Neural progenitor cell (in vitro differentiated cells): ENCODE data around the gene UNC13D. TPM values are rescaled to one million over a fixed set of nuclear protein-coding genes. Genes with fewer than 3 reads are reported as not detected.

Experiments
- DNase-seq: peaks from one replicate; pipeline ENCODE4 v3.0.0-alpha.2; 2016; ENCODE audit warnings: low spot score
- H2AFZ ChIP-seq: fragments of 200-600 bp; sonication (generic); replicated peaks from 2 replicates; pipeline ENCODE4 v1.6.1; 2016; ENCODE audit warnings: antibody characterized with exemption
- H3F3A ChIP-seq: fragments of 200-600 bp; sonication (generic); 2 replicates; pipeline ENCODE4 v1.6.1; 2016; ENCODE audit warnings: antibody characterized with exemption, low read depth
- H3K27ac ChIP-seq: fragments of 200-600 bp; sonication (generic); 2 replicates; pipeline ENCODE4 v1.5.1; 2016; ENCODE audit warnings: mild to moderate bottlenecking
- H3K27me3 ChIP-seq: fragments of 200-600 bp; sonication (generic); 2 replicates; pipeline ENCODE4 v1.6.1; 2016; ENCODE audit warnings: mild to moderate bottlenecking, moderate library complexity
- H3K36me3 ChIP-seq: fragments of 200-600 bp; sonication (generic); 2 replicates; pipeline ENCODE4 v1.5.1; 2016
- H3K4me1 ChIP-seq: fragments of 200-600 bp; sonication (generic); 2 replicates; pipeline ENCODE4 v1.6.1; 2016; ENCODE audit warnings: mixed run types
- H3K4me2 ChIP-seq: fragments of 200-600 bp; sonication (generic); 2 replicates; pipeline ENCODE4 v1.6.1; 2016
- H3K4me3 ChIP-seq: fragments of 200-600 bp; sonication (generic); 2 replicates; pipeline ENCODE4 v1.5.1; 2016
- H3K79me2 ChIP-seq: fragments of 200-600 bp; sonication (generic); 2 replicates; pipeline ENCODE4 v1.6.1; 2016; ENCODE audit warnings: low read depth
- H3K9ac ChIP-seq: fragments of 200-600 bp; sonication (generic); 2 replicates; pipeline ENCODE4 v1.6.1; 2016
- H3K9me3 ChIP-seq: fragments of 200-600 bp; sonication (generic); 2 replicates; pipeline ENCODE4 v1.5.1; 2016; ENCODE audit warnings: low read depth
- H4K20me1 ChIP-seq: fragments of 200-600 bp; sonication (generic); 2 replicates; pipeline ENCODE4 v1.6.1; 2016; ENCODE audit warnings: low read depth
- H3K27ac Mint-ChIP-seq: 3 replicates; pipeline ENCODE4 v1.8.0; 2021; ENCODE audit warnings: mixed read lengths
- H3K27me3 Mint-ChIP-seq: 2 replicates; pipeline ENCODE4 v1.8.0; 2022; ENCODE audit warnings: low read depth, mild to moderate bottlenecking, inconsistent platforms, moderate library complexity, mixed read lengths; ENCODE audit not compliant: insufficient read depth
- H3K36me3 Mint-ChIP-seq: 3 replicates; pipeline ENCODE4 v1.8.0; 2021; ENCODE audit warnings: mixed read lengths
- H3K4me1 Mint-ChIP-seq: 3 replicates; pipeline ENCODE4 v1.8.0; 2021; ENCODE audit warnings: mixed read lengths
- H3K4me3 Mint-ChIP-seq: 3 replicates; pipeline ENCODE4 v1.8.0; 2021; ENCODE audit warnings: mild to moderate bottlenecking, moderate library complexity, mixed read lengths
- H3K9me3 Mint-ChIP-seq: 3 replicates; pipeline ENCODE4 v1.8.0; 2020; ENCODE audit warnings: mixed read lengths
- CTCF ChIP-seq: fragments of 200-600 bp; sonication (generic); IDR thresholded peaks from 2 replicates; pipeline ENCODE4 v1.5.1; 2017; ENCODE audit warnings: antibody characterized with exemption, mild to moderate bottlenecking
- EZH2 ChIP-seq: fragments of 200-600 bp; sonication (generic); IDR thresholded peaks from 2 replicates; pipeline ENCODE4 v1.6.1; 2017; ENCODE audit warnings: antibody characterized with exemption, mild to moderate bottlenecking, moderate library complexity
- EZH2phosphoT487 ChIP-seq: fragments of 200-600 bp; sonication (generic); IDR thresholded peaks from 2 replicates; pipeline ENCODE4 v1.6.1; 2017; ENCODE audit warnings: antibody characterized with exemption
- total RNA-seq: library from RNA; depleted of rRNA; stranded (reverse); fragments of >200 nt; gene quantifications from 2 replicates; pipeline ENCODE4 v1.2.3, GENCODE V29; 2015; ENCODE audit warnings: low replicate concordance

Gene UNC13D
- total RNA-seq, 1 donor from 2014 or later, result 0.09 TPM

DNA sequence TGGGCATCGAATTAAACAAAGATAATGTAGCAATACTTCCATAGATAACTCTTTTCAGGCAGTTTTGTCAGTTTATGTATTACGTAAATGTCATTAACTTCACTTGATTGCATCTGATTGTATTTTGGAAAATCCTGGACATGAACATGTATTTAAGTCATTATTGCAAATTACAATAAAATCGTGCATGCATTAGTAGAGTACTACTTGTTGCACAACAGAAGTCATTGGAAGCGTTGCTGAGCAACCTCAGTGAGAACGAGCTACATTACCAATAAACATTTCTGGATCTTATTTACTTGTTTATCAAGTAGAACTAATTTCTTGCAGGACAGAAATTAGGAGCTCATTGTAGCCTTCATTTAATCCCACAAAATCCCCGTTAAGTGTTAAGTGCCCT, 53.0 kb downstream of the UNC13D start:
- no peak for DNase-seq
- Mint-ChIP-seq H3K4me3 (no peak overlapping the region), H3K9me3 (no peaks in the 10 kb centered on the region), H3K36me3 (peaks cover 26% of the 10 kb centered on the region), H3K4me1 (peaks cover 14% of the 10 kb centered on the region), H3K27ac (no peak overlapping the region), H3K27me3 (no peaks in the 10 kb centered on the region)
- Histone ChIP-seq H2AFZ (no peak overlapping the region), H3K27ac (no peak overlapping the region), H3K79me2 (peaks cover 100% of the 10 kb centered on the region), H3K4me1 (peaks cover 8% of the 10 kb centered on the region), H3K4me3 (no peak overlapping the region), H3K9me3 (no peaks in the 10 kb centered on the region), H3K4me2 (no peak overlapping the region), H3K9ac (no peak overlapping the region), H3K36me3 (no peaks in the 10 kb centered on the region), H3F3A (no peaks in the 10 kb centered on the region), H4K20me1 (peaks cover 57% of the 10 kb centered on the region), H3K27me3 (no peaks in the 10 kb centered on the region)
- TF ChIP-seq CTCF (no peak), EZH2 (no peak), EZH2phosphoT487 (no peak)

- Mint-ChIP-seq H3K4me1 (peaks cover 33% of the 10 kb centered on the region), H3K36me3 (peaks cover 10% of the 10 kb centered on the region), H3K27ac (peak overlapping the region; percentile 100), H3K4me3 (peak overlapping the region; percentile 91), H3K27me3 (peaks cover 3% of the 10 kb centered on the region), H3K9me3 (no peaks in the 10 kb centered on the region)
- TF ChIP-seq EZH2phosphoT487 (no peak), CTCF (no peak), EZH2 (no peak)
- peak overlapping the region; percentile 100 for H3K27ac ChIP-seq
- no peaks in the 10 kb centered on the region for H3K9me3 ChIP-seq
- H3K79me2 ChIP-seq, result peaks cover 54% of the 10 kb centered on the region
- H3K4me3 ChIP-seq, result peak overlapping the region; percentile 68
- H3K27me3 ChIP-seq, result no peaks in the 10 kb centered on the region
- H3K9ac ChIP-seq, result peak overlapping the region; percentile 99
- peaks cover 35% of the 10 kb centered on the region for H3F3A ChIP-seq
- peaks cover 6% of the 10 kb centered on the region for H4K20me1 ChIP-seq
- peaks cover 23% of the 10 kb centered on the region for H3K4me1 ChIP-seq
- H3K36me3 ChIP-seq, result no peaks in the 10 kb centered on the region
- peak; percentile 93 for DNase-seq
- H3K4me2 ChIP-seq, result peak overlapping the region; percentile 93
- H2AFZ ChIP-seq, result peak overlapping the region; percentile 38
These were observed 59.0 kb downstream of the UNC13D start for GRCh38 chr17:75785016-75785890.

GRCh38 chr17:75784473-75785015, 59.7 kb downstream of the UNC13D start, which contains the start of gene UNK:
Gene UNK, plus strand, starts transcription at chr17:75784806. Its CDS starts 75 bp downstream, at chr17:75784881.
- H3K27ac Mint-ChIP-seq, result peak within 1 kb of the TSS; percentile 100
- Histone ChIP-seq H2AFZ (peak within 1 kb of the TSS; percentile 38), H3K27me3 (no peaks in the 10 kb centered on the region), H3K9me3 (no peaks in the 10 kb centered on the region), H3K4me2 (peak within 1 kb of the TSS; percentile 93), H3K4me1 (peaks cover 26% of the 10 kb centered on the region), H3K4me3 (peak within 1 kb of the TSS; percentile 68), H3K9ac (peak within 1 kb of the TSS; percentile 99), H4K20me1 (peaks cover 1% of the 10 kb centered on the region), H3K79me2 (peaks cover 48% of the 10 kb centered on the region), H3K27ac (peak within 1 kb of the TSS; percentile 100), H3F3A (peaks cover 38% of the 10 kb centered on the region), H3K36me3 (no peaks in the 10 kb centered on the region)
- peaks cover 40% of the 10 kb centered on the region for H3K4me1 Mint-ChIP-seq
- peaks cover 5% of the 10 kb centered on the region for H3K27me3 Mint-ChIP-seq
- peak; percentile 99 for DNase-seq
- peaks cover 12% of the 10 kb centered on the region for H3K36me3 Mint-ChIP-seq
- peaks cover 2% of the 10 kb centered on the region for H3K9me3 Mint-ChIP-seq
- peak within 1 kb of the TSS; percentile 91 for H3K4me3 Mint-ChIP-seq
- no peak for TF ChIP-seq CTCF
- TF ChIP-seq EZH2phosphoT487, result no peak
- TF ChIP-seq EZH2, result no peak
